SK-N-MC (cell line): Measurements from ENCODE around the gene FAM210B.
"Not testable (repeated sequence)": the region's sequence is repeated elsewhere in the genome, so short reads cannot be mapped to it uniquely, and the experiment has no call there.

Experiments
- DNase-seq: peaks from one replicate; pipeline ENCODE4 v3.0.0-alpha.2; 2011; ENCODE audit warnings: low read depth, low spot score
- H3K27ac ChIP-seq: fragments of 200-600 bp; sonication (generic); 2 replicates; pipeline ENCODE4 v1.5.1; 2016; ENCODE audit warnings: mixed run types
- H3K36me3 ChIP-seq: fragments of 200-600 bp; sonication (generic); 2 replicates; pipeline ENCODE4 v1.6.1; 2017; ENCODE audit warnings: antibody characterized with exemption, low read length, mixed read lengths; ENCODE audit not compliant: insufficient read depth
- H3K4me3 ChIP-seq: fragments of 200-600 bp; sonication (generic); 2 replicates; pipeline ENCODE4 v1.5.1; 2016
- H3K9ac ChIP-seq: fragments of 200-600 bp; sonication (generic); 2 replicates; pipeline ENCODE4 v1.8.0; 2017; ENCODE audit warnings: mixed run types, mixed read lengths; ENCODE audit not compliant: insufficient read length
- H3K9me3 ChIP-seq: fragments of 200-600 bp; sonication (generic); 2 replicates; pipeline ENCODE4 v1.6.1; 2017; ENCODE audit warnings: low read depth, mild to moderate bottlenecking, antibody characterized with exemption, low read length, moderate library complexity, mixed read lengths
- EZH2 ChIP-seq: fragments of 200-600 bp; sonication (generic); IDR thresholded peaks from one replicate; pipeline ENCODE4 v1.6.1; 2017; ENCODE audit warnings: antibody characterized with exemption
- FOXP2 ChIP-seq: optimal IDR thresholded peaks from 2 replicates; pipeline ENCODE3; 2011; ENCODE audit warnings: mild to moderate bottlenecking, moderate library complexity; ENCODE audit not compliant: insufficient read depth; ENCODE audit errors: extremely low read length, control extremely low read depth
- POLR2AphosphoS5 ChIP-seq: IDR thresholded peaks from 2 replicates; pipeline ENCODE4 v1.6.1; 2012; ENCODE audit warnings: mild to moderate bottlenecking, low read depth, low read length, borderline replicate concordance

FAM210B gene

DNA sequence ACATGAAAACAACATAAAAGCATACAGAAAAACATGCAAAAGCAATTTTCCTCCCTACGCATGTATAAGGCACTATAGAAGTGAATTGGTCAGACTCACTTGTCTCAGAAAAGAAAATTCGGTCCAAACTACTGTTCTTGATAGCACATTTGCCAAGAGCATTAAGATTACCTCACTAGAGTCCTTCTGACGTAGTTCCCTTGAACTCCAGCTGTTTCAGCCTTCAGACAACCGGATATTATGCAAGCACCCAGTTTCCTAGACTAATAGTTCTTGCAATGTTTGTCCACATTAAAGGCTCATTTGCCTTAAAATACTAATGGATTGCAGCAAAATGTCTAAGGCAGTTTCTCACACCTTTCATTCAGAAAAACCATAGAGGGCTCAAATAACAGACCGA, 50.7 kb downstream of the FAM210B start:
- Histone ChIP-seq H3K9ac (no peak overlapping the region), H3K4me3 (no peak overlapping the region), H3K27ac (no peak overlapping the region), H3K36me3 (peaks cover 37% of the 10 kb centered on the region), H3K9me3 (no peaks in the 10 kb centered on the region)
- TF ChIP-seq EZH2 (no peak), POLR2AphosphoS5 (no peak), FOXP2 (no peak)
- no peak for DNase-seq

DNA sequence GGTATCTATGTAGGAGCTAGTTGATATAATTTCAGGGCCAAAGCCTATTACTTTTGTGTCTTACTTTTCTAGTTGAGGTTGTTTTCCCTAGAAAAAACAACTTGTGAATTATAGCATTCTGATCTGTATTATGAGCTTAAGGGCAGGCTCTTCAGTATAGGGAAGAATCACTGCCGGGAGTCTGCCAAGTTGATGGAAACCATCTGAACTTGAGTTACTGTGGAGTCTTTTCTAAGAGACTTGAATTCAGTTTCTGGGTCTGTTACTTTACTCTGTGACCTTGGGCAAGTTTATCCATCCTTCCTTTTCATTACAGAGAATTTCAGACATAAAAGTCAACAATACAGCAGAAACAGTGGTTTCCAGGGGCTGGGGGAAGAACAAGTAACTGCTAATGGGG, 51.2 kb downstream of the FAM210B start:
- TF ChIP-seq FOXP2 (no peak), POLR2AphosphoS5 (no peak), EZH2 (no peak)
- Histone ChIP-seq H3K27ac (no peak overlapping the region), H3K9ac (no peak overlapping the region), H3K4me3 (no peak overlapping the region), H3K36me3 (peaks cover 32% of the 10 kb centered on the region), H3K9me3 (no peaks in the 10 kb centered on the region)
- DNase-seq = no peak

DNA sequence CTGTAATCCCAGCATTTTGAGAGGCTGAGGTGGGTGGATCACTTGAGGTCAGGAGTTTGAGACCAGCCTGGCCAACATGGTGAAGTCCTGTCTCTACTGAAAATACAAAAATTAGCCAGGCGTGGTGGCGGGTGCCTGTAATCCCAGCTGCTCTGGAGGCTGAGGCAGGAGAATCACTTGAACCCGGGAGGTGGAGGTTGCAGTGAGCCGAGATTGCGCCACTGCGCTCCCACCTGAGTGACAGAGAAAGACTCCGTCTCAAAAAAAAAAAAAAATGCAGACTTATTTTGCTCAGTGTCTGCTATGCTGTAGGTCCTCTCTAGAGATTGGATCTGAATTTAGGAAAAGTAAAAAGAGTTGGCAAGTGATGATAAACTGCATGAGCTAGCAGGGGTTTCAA, 52.5 kb downstream of the FAM210B start:
- H3K4me3 ChIP-seq, DNase-seq, H3K27ac ChIP-seq, H3K9ac ChIP-seq, H3K9me3 ChIP-seq: not testable (repeated sequence)
- peaks cover 19% of the 10 kb centered on the region for H3K36me3 ChIP-seq

DNA sequence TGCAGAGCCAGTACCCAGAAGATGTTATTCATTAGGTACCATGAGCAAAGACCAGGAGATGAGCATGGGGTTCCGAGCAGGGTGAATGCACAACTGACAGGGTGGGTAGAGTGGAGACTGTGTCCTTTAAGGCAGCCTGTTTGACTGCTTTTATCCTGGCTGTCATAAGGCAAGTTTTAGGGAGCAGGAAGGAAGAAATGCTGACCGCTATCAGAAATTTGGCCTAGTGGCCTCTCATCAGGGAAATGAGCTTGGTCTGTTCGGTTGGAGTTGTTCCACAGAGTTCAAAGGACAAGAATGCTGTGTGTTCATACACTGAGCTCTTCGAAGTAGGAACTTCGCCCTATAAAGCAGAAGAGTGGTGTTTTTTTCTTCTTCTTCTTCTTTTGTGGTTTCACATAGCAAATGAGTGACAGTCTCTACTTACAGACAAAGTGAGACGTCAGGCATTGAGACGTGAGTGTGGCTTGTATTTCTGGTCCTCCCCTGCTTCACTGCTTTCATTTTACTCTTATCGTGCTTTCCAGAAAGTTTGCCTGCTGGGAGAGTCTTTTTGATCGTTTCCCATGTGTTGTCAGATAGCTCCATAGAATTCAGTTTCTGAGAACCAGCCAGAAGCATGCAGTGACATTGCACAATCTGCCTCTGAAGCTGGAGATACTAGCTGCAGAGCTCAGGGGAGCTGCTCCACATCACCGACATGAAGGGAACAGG, 53.1 kb downstream of the FAM210B start, which contains the start of gene CASS4:
TSS of gene CASS4 (plus strand) at position 502 of the 714 bp plus-strand sequence. CDS start at position 701, 199 bp downstream.
- peaks cover 14% of the 10 kb centered on the region for H3K36me3 ChIP-seq
- no peaks in the 10 kb centered on the region for H3K9me3 ChIP-seq
- DNase-seq = no peak
- no peak within 1 kb of the TSS for H3K27ac ChIP-seq
- H3K4me3 ChIP-seq = no peak within 1 kb of the TSS
- TF ChIP-seq EZH2 (no peak), POLR2AphosphoS5 (no peak), FOXP2 (no peak)
- H3K9ac ChIP-seq = no peak within 1 kb of the TSS

DNA sequence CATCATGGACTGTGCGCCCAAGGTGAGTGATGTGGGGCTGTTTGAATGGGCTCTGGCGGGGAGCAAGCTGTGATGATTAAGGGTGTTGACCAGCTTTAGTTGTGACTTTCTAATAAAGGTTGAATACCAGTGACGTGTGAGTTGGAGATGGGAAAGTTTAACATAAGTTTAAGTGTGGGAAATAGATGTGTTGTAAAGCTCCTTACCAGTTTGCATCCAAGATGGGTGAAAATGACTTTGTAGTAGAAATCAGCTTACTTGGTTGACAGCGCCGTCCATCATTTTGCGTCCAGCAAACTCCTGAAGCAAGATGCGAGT, 53.7 kb downstream of the FAM210B start:
- H3K9ac ChIP-seq = no peak overlapping the region
- peaks cover 9% of the 10 kb centered on the region for H3K36me3 ChIP-seq
- no peak overlapping the region for H3K4me3 ChIP-seq
- no peaks in the 10 kb centered on the region for H3K9me3 ChIP-seq
- no peak overlapping the region for H3K27ac ChIP-seq
- TF ChIP-seq POLR2AphosphoS5 (no peak), EZH2 (no peak), FOXP2 (no peak)
- no peak for DNase-seq

DNA sequence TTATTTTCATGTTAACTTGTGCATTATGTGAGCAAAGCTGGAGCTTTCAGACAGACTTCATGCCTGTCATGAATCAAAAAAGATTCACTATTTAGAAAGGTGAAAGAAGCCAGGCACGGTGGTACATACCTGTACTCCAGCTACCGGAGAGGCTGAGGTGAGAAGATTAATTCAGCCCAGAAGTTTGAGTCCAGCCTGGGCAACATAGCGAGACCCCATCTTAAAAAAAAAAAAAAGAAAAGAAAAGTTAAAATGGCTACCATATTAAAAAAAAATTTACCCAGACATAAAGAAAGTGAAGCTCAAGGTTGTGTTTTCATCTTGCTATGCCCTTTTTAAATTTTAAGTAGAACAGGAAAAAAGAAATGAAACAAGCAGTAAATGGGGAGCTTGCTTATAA, 54.2 kb downstream of the FAM210B start:
- H3K9ac ChIP-seq = no peak overlapping the region
- H3K9me3 ChIP-seq = no peaks in the 10 kb centered on the region
- H3K36me3 ChIP-seq = peaks cover 4% of the 10 kb centered on the region; the same call in 1 of the 2 replicates
- no peak overlapping the region for H3K4me3 ChIP-seq
- DNase-seq = no peak
- TF ChIP-seq FOXP2 (no peak), POLR2AphosphoS5 (no peak), EZH2 (no peak)
- no peak overlapping the region for H3K27ac ChIP-seq

DNA sequence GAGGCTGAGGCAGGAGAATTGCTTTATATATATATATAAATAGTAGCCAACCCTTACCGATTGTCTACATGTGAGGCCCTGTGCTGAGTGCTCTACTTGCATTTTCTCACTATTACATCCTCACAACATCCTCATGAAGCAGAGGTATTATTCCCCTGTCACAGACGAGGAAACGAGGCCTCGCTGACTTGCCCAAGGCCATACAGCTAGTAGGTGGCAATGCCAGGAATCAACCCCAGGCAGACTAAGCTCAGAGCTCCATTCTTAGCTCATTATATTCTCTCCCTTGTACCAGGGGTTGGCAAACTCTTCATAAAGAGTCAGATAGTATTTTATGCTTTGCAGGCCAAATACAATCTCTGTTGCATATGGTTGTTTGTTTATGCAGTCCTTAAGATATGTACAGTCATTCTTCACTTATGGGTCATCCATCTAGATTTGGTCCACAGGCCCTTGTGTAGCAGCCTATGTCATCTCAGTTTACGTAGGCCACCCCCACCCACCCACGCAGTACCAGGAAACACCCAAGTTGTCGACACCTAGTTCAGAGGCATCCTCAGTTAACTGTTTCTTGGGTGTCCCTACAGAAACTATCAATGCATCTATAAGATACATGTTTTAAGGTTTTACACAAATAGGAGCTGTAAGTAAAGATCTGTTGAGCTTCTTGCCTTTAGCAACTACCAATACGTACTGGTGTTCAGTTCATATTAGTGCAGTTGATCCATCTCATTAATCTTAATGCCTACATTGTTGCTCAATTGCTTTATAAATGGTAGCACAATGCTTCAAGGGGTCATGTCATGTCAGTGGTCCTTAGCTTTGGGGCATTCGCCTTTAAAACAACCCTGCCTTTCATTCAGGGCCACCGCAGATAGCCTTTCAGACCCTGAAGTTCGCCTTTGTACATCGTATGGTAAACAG, 56.3 kb downstream of the FAM210B start:
- no peak overlapping the region for H3K9ac ChIP-seq
- TF ChIP-seq EZH2 (no peak), FOXP2 (no peak), POLR2AphosphoS5 (no peak)

DNA sequence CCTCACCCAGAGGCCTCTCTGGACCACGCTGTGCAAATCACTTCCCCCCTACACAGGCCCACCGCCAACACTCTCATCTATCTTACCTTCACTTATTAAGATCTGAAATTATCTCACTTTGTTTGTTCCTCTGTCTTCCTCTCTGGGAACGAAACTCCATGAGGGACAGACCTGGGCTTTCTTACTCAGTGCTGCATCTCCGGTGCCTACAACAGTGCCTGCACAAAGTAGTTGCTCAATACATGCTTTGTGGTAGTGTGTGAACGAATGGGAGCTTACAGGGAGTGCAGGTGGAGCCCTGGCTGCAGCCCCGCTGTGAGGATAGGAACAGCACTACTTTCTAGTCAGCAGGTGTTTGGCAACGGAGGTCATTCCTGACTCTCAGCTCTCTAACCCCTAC, 58.6 kb downstream of the FAM210B start:
- no peaks in the 10 kb centered on the region; the same call in 1 of the 2 replicates for H3K36me3 ChIP-seq
- H3K9me3 ChIP-seq = no peaks in the 10 kb centered on the region
- no peak overlapping the region for H3K27ac ChIP-seq
- no peak for TF ChIP-seq POLR2AphosphoS5
- no peak for TF ChIP-seq EZH2
- no peak for TF ChIP-seq FOXP2
- DNase-seq = no peak
- no peak overlapping the region for H3K4me3 ChIP-seq
- no peak overlapping the region for H3K9ac ChIP-seq

More for the DNA sequence above, 56.3 kb downstream of the FAM210B start:
- Histone ChIP-seq H3K4me3 (no peak overlapping the region), H3K36me3 (peaks cover 1% of the 10 kb centered on the region; the same call in 1 of the 2 replicates), H3K9me3 (no peaks in the 10 kb centered on the region), H3K27ac (no peak overlapping the region)
- no peak for DNase-seq
